GM12878 (cell line): ENCODE measurements around the gene RFX7. TPM values are rescaled to one million over a fixed set of nuclear protein-coding genes. Genes with fewer than 3 reads are reported as not detected.

Experiments used
- ATAC-seq: fragments of 200-7000 bp; cut with Tn5 transposase; 3 replicates; pipeline ENCODE4 v1.9.1; 2020; ENCODE audit warnings: mild to moderate bottlenecking, moderate library complexity
- BruUV-seq: library from RNA; stranded (reverse); fragments of 400-500 nt; replicated peaks from 2 replicates; lab custom pipeline; 2021; lab: Mats Ljungman, UMichigan
- CTCF ChIA-PET: fragments of 300-600 bp; sonication (Branson Sonifier 250); formaldehyde crosslinking; extraction: SDS; loops from one replicate; lab custom pipeline; 2021; ENCODE audit warnings: inconsistent platforms; lab: Yijun Ruan, JAX
- POLR2A ChIA-PET: fragments of 350-600 bp; formaldehyde crosslinking; extraction: SDS; loops from one replicate; lab custom pipeline; 2021; ENCODE audit warnings: inconsistent platforms; lab: Charles Lee
- RAD21 ChIA-PET: fragments of 300-600 bp; sonication (Branson Sonifier 250); formaldehyde crosslinking; loops from one replicate; lab custom pipeline; 2023; ENCODE audit warnings: antibody characterized with exemption; ENCODE audit not compliant: unreplicated experiment; lab: Charles Lee
- SMC1A ChIA-PET: fragments of 300-600 bp; sonication (Branson Sonifier 250); formaldehyde crosslinking; loops from one replicate; lab custom pipeline; 2023; ENCODE audit not compliant: unreplicated experiment, uncharacterized antibody; lab: Charles Lee
- DNase-seq: peaks from one replicate; pipeline ENCODE4 v3.0.0-alpha.2; 2011; ENCODE audit warnings: low read depth, low spot score
- FAIRE-seq: peaks from 3 replicates; lab custom pipeline; 2011; peaks lifted over from hg19 to GRCh38; lab: Jason Lieb, UNC
- H2AFZ ChIP-seq: 2 replicates; pipeline ENCODE4 v1.6.0; 2011; ENCODE audit warnings: low read depth, low read length, control low read depth; ENCODE audit not compliant: control insufficient read depth
- H3K27ac ChIP-seq: 2 replicates; pipeline ENCODE4 v1.5.1; 2011; ENCODE audit warnings: control low read depth; ENCODE audit not compliant: control insufficient read depth, insufficient read depth
- H3K27me3 ChIP-seq, 2 experiments: replicated peaks in 1 of 2; 2 replicates each; pipeline versions ENCODE4 v1.6.0 to v1.6.1; 2011; ENCODE audit warnings: low read length in 1 of 2; ENCODE audit not compliant: control insufficient read depth in 2 of 2, insufficient read depth in 2 of 2
- H3K36me3 ChIP-seq, 2 experiments: 2 replicates each; pipeline ENCODE4 v1.5.1; 2011; ENCODE audit warnings: low read length in 1 of 2; ENCODE audit not compliant: control insufficient read depth in 2 of 2, insufficient read depth in 2 of 2
- H3K4me1 ChIP-seq: 2 replicates; pipeline ENCODE4 v1.6.1; 2011; ENCODE audit warnings: mild to moderate bottlenecking, low read length, moderate library complexity, mixed read lengths; ENCODE audit not compliant: control insufficient read depth, insufficient read depth
- H3K4me2 ChIP-seq: 2 replicates; pipeline ENCODE4 v1.6.0; 2011; ENCODE audit warnings: control low read depth; ENCODE audit not compliant: control insufficient read depth, insufficient read depth
- H3K4me3 ChIP-seq: fragments of 200-600 bp; sonication (generic); 2 replicates; pipeline ENCODE4 v1.5.1; 2016
- H3K79me2 ChIP-seq: 2 replicates; pipeline ENCODE4 v1.6.0; 2011; ENCODE audit warnings: low read length; ENCODE audit not compliant: control insufficient read depth, insufficient read depth
- H3K9ac ChIP-seq: 2 replicates; pipeline ENCODE4 v1.8.0; 2011; ENCODE audit warnings: low read length, control low read depth, mixed read lengths; ENCODE audit not compliant: control insufficient read depth, insufficient read depth
- H3K9me3 ChIP-seq: replicated peaks from 3 replicates; pipeline ENCODE4 v1.5.1; 2011; ENCODE audit warnings: mild to moderate bottlenecking, low read length; ENCODE audit not compliant: control insufficient read depth, insufficient read depth
- H4K20me1 ChIP-seq: 2 replicates; pipeline ENCODE4 v1.6.0; 2011; ENCODE audit not compliant: control insufficient read depth, insufficient read depth
- NRF1 ChIP-seq: conservative IDR thresholded peaks from 2 replicates; pipeline ENCODE4 v1.6.1; 2011; ENCODE audit warnings: mild to moderate bottlenecking, low read depth, low read length, improper control_type of control experiment
- PAX5 ChIP-seq: IDR thresholded peaks from 2 replicates; pipeline ENCODE4 v1.6.1; 2011; ENCODE audit warnings: low read depth, low read length, borderline replicate concordance
- RUNX3 ChIP-seq: IDR thresholded peaks from 2 replicates; pipeline ENCODE4 v1.6.1; 2012; ENCODE audit warnings: low read length, inconsistent platforms
- SREBF1 ChIP-seq: IDR thresholded peaks from 2 replicates; pipeline ENCODE4 v1.6.1; 2012; ENCODE audit warnings: mild to moderate bottlenecking, low read length
- SREBF2 ChIP-seq: IDR thresholded peaks from 2 replicates; pipeline ENCODE4 v1.6.1; 2012; ENCODE audit warnings: mild to moderate bottlenecking, low read length
- ZNF24 ChIP-seq: fragments of 450-650 bp; IDR thresholded peaks from 2 replicates; pipeline ENCODE4 v1.6.1; 2017; ENCODE audit warnings: antibody characterized with exemption, mild to moderate bottlenecking
- WGBS: methylation state at CpG from one replicate; pipeline ENCODE4 v1.1.6; 2016; ENCODE audit warnings: low lambda C conversion rate; ENCODE audit not compliant: insufficient replicate concordance, insufficient coverage; ENCODE audit errors: missing lambda C conversion rate; 5-methylcytosine and 5-hydroxymethylcytosine counted together
- in situ Hi-C: fragments of 300-500 bp; cut with MboI; formaldehyde crosslinking; loops from 9 replicates; pipeline ENCODE4 v1.14.3; 2018; ENCODE audit warnings: mixed read lengths
- intact Hi-C: fragments of 100-400 bp; cut with micrococcal nuclease; formaldehyde crosslinking; loops from one replicate; pipeline ENCODE4 v1.14.2; 2022; ENCODE audit not compliant: unreplicated experiment
- polyA plus RNA-seq, 11 experiments: library from polyadenylated mRNA; depleted of rRNA in 4 of 11; unstranded in 6 of 11; stranded (reverse) in 5 of 11; fragments of >200 nt; fragmentation: Nextera tagmentation in 4 of 11; fragmentation: Illumina TruSeq in 1 of 11; extraction: Ambion mirVana in 4 of 11; extraction: Trizol in 1 of 11; gene quantifications; 1 replicate in 1 of 11; 2 replicates in 10 of 11; pipeline versions ENCODE4 v1.2.1 to v1.2.3, GENCODE V29; 2011 to 2016; ENCODE audit warnings: inconsistent platforms in 2 of 11, missing spikeins in 2 of 11, low read depth in 1 of 11
- total RNA-seq, 4 experiments: library from RNA; depleted of rRNA in 3 of 4; stranded (reverse); fragments of >200 nt in 3 of 4; fragmentation: Illumina TruSeq in 1 of 4; extraction: Trizol in 1 of 4; gene quantifications; 2 replicates each; pipeline versions ENCODE4 v1.2.1 to v1.2.3, GENCODE V29; 2013 to 2021
- TF ChIP-seq, protein P1 (sequence below): fragments of 450-650 bp; IDR thresholded peaks from 2 replicates; pipeline ENCODE4 v1.6.1; 2016; ENCODE audit warnings: mild to moderate bottlenecking
- TF ChIP-seq, protein P2 (sequence below): fragments of 450-650 bp; IDR thresholded peaks from 2 replicates; pipeline ENCODE4 v1.6.1; 2016; ENCODE audit warnings: mild to moderate bottlenecking, moderate library complexity, borderline replicate concordance
- TF ChIP-seq, protein P3 (sequence below): fragments of 450-650 bp; IDR thresholded peaks from 2 replicates; pipeline ENCODE4 v1.6.1; 2017; ENCODE audit warnings: low read depth, mild to moderate bottlenecking, moderate library complexity

The RFX7 gene
- total and polyA plus RNA-seq, 10 of the 15 experiments (the other 5 are each of a cell fraction or from before 2014, with no cell fraction given) = 3.2 to 31.4 (median 10.7) TPM

DNA sequence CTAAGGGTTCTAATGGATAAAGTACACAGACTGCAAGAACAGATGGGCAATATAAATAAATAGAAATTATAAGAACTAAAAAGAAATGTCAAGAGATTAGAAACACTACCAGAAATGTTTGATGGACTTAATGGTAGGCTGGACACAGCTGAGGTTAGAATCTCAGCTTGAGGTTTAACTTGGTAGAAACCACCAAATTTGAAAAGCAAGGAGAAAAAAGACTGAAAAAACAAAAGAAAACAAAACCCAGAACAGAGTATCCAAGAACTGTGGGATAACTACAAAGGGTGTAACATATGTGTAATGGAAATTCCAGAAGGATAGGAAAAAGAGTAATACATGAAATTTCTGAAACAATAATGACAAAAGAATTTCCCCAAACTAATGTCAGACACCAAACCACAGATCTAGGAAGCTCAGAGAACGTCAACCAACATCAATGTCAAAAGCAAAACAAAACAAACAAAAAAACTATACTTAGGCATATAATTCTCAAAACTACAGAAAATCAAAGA is 35.0 kb downstream of the RFX7 start:
- Histone ChIP-seq H3K36me3 (no peaks in the 10 kb centered on the region; a peak in 1 of 4 replicates), H3K9ac (no peak overlapping the region), H3K4me2 (peak overlapping the region; percentile 41; the same call in 1 of the 2 replicates), H3K4me1 (peaks cover 28% of the 10 kb centered on the region)
- ChIA-PET CTCF (interaction anchor here (3.4 kb wide), 1 partner anchor 37 kb away, joined by 18 read pairs; no protein-coding TSS in a partner anchor), POLR2A (no interaction called here)
- no peak for DNase-seq
- intact Hi-C loops = no loop called here
- BruUV-seq = no TSS peak
- no peak for ATAC-seq
- FAIRE-seq = no peak
- WGBS = 8% methylated on average over 1 of the region's 1 CpG
- TF ChIP-seq RUNX3 (peak; percentile 40; the same call in 1 of the 2 replicates), ZNF24 (no peak)
- TF ChIP-seq, all 136 proteins: peak for 1
- Histone ChIP-seq H4K20me1 (no peaks in the 10 kb centered on the region), H2AFZ (no peak overlapping the region), H3K79me2 (peaks cover 80% of the 10 kb centered on the region), H3K27ac (peak overlapping the region; percentile 66), H3K4me3 (no peak overlapping the region), H3K27me3 (no peaks in the 10 kb centered on the region), H3K9me3 (peaks cover 8% of the 10 kb centered on the region)
- SMC1A ChIA-PET = interaction anchor here (1.1 to 2.2 kb wide), 3 partner anchors 22 to 36 kb away, joined by 5 to 7 read pairs (median 6); no protein-coding TSS in a partner anchor
- RAD21 ChIA-PET = interaction anchor here (1.9 kb wide), 1 partner anchor 36 kb away, joined by 10 read pairs; no protein-coding TSS in a partner anchor
- in situ Hi-C loops = no loop called here

DNA sequence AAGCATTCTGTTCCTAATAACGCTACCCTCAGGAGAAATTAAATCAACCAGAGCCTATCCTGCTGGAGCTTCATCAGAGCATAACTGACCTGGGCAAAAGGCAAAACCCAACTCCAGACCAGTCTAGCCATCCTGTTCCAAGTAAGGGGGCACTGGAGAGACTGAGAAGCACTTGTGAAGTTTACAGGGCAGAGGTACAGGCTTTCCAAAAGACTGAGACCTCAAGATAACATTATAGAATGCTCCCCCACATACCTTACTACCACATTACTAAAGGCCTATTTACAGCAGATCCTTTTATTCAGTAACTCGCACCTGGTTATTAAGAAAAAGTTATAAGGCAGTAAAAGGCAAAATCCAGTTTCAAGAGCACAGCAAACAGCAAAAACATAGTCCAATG is 35.5 kb downstream of the RFX7 start:
- H3K27me3 ChIP-seq = no peaks in the 10 kb centered on the region
- 88% methylated on average over 2 of the region's 2 CpGs for WGBS
- peak overlapping the region; percentile 66 for H3K27ac ChIP-seq
- ChIA-PET SMC1A (interaction anchor here (1.1 to 2.2 kb wide), 4 partner anchors 21 to 37 kb away, joined by 5 to 7 read pairs (median 6); no protein-coding TSS in a partner anchor), POLR2A (no interaction called here), RAD21 (interaction anchor here (1.9 kb wide), 1 partner anchor 37 kb away, joined by 10 read pairs; no protein-coding TSS in a partner anchor), CTCF (interaction anchor here (0.7 to 3.4 kb wide), 3 partner anchors 35 to 41 kb away, joined by 3 to 18 read pairs (median 3); no protein-coding TSS in a partner anchor)
- H3K9ac ChIP-seq = no peak overlapping the region; the same call in 1 of the 2 replicates
- peak overlapping the region; percentile 0; the same call in 1 of the 2 replicates for H3K4me3 ChIP-seq
- H3K79me2 ChIP-seq = peaks cover 82% of the 10 kb centered on the region
- intact Hi-C loops = no loop called here
- peak overlapping the region; percentile 72 for H3K4me2 ChIP-seq
- FAIRE-seq (no peak), DNase-seq (no peak), ATAC-seq (peak; percentile 39; the same call in 2 of the 3 replicates)
- H3K36me3 ChIP-seq = no peaks in the 10 kb centered on the region; a peak in 1 of 4 replicates
- no TSS peak for BruUV-seq
- H3K4me1 ChIP-seq = peaks cover 28% of the 10 kb centered on the region
- no peaks in the 10 kb centered on the region for H4K20me1 ChIP-seq
- no peak overlapping the region for H2AFZ ChIP-seq
- in situ Hi-C loops = no loop called here
- peaks cover 6% of the 10 kb centered on the region for H3K9me3 ChIP-seq
- TF ChIP-seq SREBF2 (no peak), SREBF1 (no peak), PAX5 (no peak), NRF1 (no peak)
- TF ChIP-seq, protein P1, sequence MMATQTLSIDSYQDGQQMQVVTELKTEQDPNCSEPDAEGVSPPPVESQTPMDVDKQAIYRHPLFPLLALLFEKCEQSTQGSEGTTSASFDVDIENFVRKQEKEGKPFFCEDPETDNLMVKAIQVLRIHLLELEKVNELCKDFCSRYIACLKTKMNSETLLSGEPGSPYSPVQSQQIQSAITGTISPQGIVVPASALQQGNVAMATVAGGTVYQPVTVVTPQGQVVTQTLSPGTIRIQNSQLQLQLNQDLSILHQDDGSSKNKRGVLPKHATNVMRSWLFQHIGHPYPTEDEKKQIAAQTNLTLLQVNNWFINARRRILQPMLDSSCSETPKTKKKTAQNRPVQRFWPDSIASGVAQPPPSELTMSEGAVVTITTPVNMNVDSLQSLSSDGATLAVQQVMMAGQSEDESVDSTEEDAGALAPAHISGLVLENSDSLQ = no peak
- TF ChIP-seq, protein P2, sequence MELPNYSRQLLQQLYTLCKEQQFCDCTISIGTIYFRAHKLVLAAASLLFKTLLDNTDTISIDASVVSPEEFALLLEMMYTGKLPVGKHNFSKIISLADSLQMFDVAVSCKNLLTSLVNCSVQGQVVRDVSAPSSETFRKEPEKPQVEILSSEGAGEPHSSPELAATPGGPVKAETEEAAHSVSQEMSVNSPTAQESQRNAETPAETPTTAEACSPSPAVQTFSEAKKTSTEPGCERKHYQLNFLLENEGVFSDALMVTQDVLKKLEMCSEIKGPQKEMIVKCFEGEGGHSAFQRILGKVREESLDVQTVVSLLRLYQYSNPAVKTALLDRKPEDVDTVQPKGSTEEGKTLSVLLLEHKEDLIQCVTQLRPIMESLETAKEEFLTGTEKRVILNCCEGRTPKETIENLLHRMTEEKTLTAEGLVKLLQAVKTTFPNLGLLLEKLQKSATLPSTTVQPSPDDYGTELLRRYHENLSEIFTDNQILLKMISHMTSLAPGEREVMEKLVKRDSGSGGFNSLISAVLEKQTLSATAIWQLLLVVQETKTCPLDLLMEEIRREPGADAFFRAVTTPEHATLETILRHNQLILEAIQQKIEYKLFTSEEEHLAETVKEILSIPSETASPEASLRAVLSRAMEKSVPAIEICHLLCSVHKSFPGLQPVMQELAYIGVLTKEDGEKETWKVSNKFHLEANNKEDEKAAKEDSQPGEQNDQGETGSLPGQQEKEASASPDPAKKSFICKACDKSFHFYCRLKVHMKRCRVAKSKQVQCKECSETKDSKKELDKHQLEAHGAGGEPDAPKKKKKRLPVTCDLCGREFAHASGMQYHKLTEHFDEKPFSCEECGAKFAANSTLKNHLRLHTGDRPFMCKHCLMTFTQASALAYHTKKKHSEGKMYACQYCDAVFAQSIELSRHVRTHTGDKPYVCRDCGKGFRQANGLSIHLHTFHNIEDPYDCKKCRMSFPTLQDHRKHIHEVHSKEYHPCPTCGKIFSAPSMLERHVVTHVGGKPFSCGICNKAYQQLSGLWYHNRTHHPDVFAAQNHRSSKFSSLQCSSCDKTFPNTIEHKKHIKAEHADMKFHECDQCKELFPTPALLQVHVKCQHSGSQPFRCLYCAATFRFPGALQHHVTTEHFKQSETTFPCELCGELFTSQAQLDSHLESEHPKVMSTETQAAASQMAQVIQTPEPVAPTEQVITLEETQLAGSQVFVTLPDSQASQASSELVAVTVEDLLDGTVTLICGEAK = no peak
- TF ChIP-seq, protein P3, sequence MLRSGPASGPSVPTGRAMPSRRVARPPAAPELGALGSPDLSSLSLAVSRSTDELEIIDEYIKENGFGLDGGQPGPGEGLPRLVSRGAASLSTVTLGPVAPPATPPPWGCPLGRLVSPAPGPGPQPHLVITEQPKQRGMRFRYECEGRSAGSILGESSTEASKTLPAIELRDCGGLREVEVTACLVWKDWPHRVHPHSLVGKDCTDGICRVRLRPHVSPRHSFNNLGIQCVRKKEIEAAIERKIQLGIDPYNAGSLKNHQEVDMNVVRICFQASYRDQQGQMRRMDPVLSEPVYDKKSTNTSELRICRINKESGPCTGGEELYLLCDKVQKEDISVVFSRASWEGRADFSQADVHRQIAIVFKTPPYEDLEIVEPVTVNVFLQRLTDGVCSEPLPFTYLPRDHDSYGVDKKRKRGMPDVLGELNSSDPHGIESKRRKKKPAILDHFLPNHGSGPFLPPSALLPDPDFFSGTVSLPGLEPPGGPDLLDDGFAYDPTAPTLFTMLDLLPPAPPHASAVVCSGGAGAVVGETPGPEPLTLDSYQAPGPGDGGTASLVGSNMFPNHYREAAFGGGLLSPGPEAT = no peak
